ENCODE data around the gene MASP2.
"Not testable (repeated sequence)": the region's sequence is repeated elsewhere in the genome, so short reads cannot be mapped to it uniquely, and the experiment has no call there.

The MASP2 gene

DNA sequence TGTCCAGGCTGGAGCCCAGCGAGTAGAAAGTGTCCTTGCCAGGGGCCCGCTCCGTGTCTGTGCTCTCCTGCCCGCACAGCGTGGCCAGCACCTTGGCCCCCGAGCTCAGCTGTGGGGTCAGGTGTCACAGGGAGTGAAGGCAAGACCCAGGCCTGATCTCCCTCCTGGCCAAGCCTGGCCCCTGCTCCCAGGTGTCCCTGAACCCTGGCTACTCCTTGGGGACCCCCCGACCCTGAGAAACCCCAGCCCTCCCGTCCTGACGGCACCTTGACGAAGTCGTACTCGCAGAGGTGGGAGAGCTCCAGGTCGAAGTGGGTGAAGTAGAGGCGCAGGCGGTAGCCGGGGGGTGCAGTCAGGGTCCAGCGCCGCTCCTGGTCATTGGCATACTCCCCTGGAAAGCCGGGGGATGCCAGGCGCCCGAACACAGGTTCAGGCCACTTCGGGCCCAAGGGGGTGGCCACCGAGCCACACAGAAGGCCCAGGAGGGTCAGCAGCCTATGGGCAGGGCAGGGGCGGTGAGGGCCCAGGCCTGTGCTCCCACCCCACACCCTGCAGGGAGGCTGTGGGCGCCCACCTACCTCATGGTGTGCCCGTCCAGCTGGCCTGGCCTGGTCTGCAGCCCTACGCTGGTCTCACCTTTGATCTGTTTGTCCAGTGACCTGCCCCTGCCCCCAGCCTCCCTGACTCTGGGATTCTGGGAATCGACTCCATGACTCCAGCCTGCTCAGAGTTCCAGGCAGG, at the start of gene MASP2:
TSS of gene MASP2 (minus strand) at position 615 of the 741 bp plus-strand sequence. CDS start at position 583, 32 bp downstream.
- TF ChIP-seq ZNF274 (IDR thresholded peaks at IDR 0.05; ENCODE audit: low read depth, low read length): no peak
- no peak within 1 kb of the TSS for H3K4me3 ChIP-seq (ENCODE audit: low read length)

DNA sequence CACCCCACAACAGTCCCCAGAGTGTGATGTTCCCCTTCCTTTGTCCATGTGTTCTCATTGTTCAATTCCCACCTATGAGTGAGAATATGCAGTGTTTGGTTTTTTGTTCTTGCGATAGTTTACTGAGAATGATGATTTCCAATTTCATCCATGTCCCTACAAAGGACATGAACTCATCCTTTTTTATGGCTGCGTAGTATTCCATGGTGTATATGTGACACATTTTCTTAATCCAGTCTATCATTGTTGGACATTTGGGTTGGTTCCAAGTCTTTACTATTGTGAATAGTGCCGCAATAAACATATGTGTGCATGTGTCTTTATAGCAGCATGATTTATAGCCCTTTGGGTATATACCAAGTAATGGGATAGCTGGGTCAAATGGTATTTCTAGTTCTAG, 36.7 kb upstream of the MASP2 start:
- not testable (repeated sequence) for H3K4me3 ChIP-seq (ENCODE audit: low read length)

DNA sequence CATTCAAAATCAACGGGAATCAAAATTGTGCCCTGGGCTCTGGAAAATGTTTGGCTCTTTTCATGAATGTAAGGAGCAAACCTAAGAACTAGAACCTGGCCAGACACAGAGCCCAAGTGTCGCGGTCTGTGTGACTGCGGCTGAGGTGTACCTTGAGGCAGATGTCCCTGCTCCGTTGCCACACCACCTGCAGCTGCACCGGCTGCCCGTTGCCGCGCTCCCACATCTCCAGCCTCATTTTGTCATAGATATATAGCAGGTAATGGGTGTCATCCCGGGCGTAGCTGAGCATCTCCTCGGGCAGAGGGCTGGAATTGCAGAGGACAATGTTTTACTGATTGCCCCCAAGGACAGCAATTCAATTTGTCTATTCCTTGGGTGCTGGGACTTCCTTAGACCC, 33.9 kb upstream of the MASP2 start:
- no peak for TF ChIP-seq ZNF274 (IDR thresholded peaks at IDR 0.05; ENCODE audit: low read depth, low read length)
- no peak overlapping the region for H3K4me3 ChIP-seq (ENCODE audit: low read length)

DNA sequence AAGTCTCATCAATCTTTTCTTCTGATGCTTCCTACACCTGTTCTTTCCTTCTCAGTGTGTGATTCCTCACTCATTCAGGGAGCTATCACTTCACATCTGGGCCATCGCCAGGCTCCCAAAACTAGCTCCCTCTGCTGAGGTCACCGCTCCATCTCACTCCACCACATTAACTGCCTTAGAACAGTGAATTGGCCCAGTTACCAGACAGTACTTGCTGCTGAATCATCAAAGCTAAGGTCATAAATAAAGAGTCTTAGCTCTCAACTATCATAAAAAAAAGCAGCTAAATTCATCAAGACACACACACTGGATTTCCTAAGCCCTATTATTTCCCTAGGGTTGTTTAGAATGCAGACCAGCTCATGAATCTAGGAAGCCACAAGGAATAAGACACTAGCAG, 31.6 kb upstream of the MASP2 start:
- no peak overlapping the region for H3K4me3 ChIP-seq (ENCODE audit: low read length)

DNA sequence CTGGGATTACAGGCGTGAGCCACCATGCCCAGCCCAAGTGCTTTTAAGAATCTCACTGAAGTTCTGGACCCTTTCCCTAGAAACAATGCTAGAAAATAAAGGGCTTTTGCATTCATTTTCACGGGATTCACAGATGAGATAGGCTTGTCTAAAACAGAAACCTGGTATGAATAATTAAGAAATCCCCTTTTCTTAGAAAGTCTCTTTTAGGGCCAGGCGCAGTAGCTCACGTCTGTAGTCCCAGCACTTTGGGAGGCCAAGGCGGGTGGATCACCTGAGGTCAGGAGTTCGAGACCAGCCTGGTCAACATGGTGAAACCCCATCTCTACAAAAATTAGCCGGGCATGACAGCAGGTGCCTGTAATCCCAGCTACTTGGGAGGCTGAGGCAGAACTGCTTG, 26.4 kb upstream of the MASP2 start:
- H3K4me3 ChIP-seq (ENCODE audit: low read length): not testable (repeated sequence)

More for the DNA sequence above, 31.6 kb upstream of the MASP2 start:
- TF ChIP-seq ZNF274 (IDR thresholded peaks at IDR 0.05; ENCODE audit: low read depth, low read length): no peak

DNA sequence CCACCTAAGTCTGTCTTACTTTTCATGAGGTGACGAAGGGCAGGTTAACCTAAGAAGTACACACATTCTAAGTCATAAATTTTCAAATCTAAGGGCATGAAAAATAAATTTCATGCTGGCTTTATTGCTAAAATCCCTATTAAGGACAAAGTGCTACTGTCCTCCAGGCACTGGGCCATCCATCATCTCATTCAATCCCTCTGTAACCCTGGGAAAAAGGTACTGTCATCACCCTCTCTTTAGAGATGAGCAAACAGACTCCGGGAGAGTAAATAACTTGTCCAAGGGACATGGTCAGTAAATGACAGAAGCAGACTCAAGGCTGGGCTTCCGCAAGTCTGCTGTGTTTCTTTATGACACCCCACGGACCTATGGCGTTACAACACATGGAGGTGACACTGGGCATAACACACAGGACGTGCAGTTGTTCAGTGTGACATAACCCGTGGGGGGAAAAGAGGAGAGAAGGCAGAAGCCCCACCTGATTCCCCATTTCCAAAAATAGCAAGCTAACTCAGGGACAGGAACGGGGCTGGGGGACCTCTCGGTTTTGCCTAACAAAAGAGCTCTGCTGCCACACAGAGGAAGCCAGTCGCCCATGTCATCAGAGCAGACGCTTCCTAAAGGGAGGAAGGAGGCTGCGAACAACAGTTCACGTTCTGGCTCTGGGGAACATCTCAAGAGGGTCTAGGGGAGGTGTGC, 25.3 kb upstream of the MASP2 start:
- no peak for TF ChIP-seq ZNF274 (IDR thresholded peaks at IDR 0.05; ENCODE audit: low read depth, low read length)
- H3K4me3 ChIP-seq (ENCODE audit: low read length): no peak overlapping the region

DNA sequence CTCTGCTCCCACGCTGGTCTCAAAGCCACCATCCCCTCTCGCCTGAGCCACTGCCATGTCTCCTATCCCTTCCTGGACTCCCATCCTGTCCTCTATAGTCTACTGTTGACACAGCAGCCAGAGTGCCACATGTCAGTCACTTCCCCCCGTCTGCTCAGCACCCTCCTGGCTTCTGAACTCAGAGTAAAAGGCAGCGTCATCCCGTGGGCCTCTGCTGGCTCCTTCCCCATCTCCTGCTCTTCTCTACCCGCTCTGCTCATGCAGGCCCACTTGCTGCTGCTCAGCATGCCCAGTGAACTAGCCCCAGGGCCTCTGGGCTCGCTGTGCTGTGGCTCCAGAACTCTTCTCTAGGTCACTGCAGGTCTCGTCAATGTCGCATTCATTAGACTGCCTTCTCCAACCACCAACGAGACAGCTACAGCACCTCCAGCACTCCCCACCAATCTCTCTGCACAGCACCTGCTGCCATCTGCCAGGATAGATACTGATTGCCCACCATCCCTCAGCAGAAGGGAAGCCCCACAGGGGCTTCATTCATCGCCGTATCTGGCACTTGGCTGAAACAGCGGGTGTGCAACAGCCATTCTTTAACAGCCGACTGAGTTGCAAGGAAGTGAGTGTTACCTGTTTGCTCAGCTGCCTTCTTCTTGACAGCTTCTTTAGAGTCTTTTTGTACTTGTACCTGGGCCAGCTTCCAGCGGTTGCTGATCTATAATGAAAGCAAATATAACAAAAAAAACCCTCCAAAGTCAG, 24.6 kb upstream of the MASP2 start:
- TF ChIP-seq ZNF274 (IDR thresholded peaks at IDR 0.05; ENCODE audit: low read depth, low read length): no peak
- no peak overlapping the region for H3K4me3 ChIP-seq (ENCODE audit: low read length)

DNA sequence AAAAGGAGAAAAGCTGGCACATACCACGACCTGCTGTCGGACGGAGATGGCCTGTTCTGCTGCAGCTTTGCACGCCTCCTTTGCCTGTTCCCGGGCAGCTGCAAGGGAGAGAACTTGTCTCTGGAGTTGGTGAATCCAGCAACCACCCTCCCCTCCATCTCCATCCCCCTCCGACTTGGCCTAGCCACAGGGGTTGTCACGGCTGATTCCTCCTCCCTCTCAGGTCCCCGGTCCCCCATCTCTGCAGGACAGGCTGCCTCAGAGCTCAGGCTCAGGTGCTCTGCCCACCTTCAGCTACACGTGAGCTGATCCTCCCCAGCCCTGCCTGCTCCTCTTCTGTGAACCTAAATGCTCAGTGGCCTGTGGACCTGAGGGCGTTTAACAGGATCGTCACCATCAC, 23.8 kb upstream of the MASP2 start:
- H3K4me3 ChIP-seq (ENCODE audit: low read length): no peak overlapping the region
- TF ChIP-seq ZNF274 (IDR thresholded peaks at IDR 0.05; ENCODE audit: low read depth, low read length): no peak

DNA sequence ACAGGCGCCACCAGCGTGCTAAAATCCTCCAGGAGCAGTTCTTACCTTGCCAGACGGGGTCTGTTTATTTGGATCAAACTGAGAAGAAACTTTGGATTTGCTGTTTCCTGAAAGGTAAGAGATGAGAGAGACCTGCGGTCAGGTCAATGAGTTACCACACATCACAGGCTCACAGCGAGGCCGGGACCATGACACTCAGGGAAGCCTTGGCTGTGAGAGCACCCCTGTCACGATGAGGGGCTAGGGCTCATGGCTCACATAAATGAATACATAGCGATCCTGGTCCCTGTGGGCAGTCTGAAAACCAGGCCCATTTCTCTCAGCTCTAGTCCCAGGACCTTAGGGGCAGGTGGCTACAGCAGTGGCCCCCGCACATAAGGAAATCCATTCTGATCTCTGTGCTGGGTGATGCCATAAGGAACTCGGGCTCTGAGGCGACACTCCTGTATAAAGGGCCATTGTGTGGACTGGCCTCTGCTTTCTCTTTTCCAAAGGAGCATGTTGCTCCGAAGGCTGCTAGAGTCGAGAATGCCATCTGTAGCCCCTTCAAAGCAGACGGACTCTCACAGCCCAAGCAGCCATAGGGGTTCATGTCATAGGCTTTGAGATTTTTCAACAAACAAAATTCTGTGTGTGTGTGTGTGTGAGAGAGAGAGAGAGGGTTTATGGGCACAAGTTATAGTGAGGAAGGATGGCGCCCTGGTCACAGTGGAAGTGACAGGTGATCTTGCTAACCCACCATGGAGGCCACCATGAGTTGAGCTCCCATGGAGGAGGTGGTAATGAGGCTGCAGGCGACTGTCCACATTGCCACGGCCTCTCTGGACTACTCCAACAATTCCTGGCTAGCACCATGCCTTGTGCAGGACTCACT, 21.8 kb upstream of the MASP2 start:
- H3K4me3 ChIP-seq (ENCODE audit: low read length): no peak overlapping the region
- TF ChIP-seq ZNF274 (IDR thresholded peaks at IDR 0.05; ENCODE audit: low read depth, low read length): no peak

DNA sequence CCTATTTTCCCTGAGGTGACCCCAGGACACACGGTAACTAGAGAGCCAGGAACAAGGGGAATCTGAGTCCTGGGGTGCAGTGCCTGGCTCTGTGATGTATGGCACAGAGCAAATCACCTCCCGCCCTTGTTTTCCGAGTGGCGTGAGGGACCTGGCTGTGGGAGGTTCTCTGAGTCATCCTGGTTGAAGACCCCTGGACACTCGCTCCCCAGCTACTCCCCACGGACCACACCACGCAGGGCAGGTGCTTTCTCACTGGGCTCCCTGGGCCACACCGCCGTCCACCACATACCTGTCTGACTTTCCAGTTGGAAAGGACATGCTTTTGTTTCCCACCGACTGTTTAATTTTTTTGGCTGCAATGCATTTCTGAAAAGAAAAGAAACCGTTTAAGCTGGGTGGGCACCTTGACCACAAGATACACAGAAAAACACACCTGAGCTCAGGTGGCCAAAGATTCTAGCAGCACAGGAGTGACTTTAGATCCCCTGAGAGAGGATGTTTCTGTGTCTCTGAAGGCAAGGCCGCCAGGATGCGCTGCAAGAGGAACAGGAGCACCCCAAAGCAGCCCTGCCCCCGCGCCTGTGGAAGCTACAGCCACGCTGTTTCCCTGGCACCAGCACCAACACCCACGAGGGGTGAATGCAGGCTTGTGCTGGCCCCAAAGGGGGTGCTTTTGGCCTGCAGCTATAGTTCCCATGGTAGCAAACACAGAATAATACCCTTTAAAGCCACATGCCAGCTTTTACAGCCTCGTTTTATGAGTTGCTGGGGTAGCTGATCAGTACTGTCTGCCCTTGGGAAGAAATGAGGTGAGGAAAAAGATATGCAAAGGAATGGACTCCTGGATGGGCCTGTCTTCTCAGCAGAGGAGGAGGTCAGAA, 20.9 kb upstream of the MASP2 start:
- TF ChIP-seq ZNF274 (IDR thresholded peaks at IDR 0.05; ENCODE audit: low read depth, low read length): no peak
- no peak overlapping the region for H3K4me3 ChIP-seq (ENCODE audit: low read length)

DNA sequence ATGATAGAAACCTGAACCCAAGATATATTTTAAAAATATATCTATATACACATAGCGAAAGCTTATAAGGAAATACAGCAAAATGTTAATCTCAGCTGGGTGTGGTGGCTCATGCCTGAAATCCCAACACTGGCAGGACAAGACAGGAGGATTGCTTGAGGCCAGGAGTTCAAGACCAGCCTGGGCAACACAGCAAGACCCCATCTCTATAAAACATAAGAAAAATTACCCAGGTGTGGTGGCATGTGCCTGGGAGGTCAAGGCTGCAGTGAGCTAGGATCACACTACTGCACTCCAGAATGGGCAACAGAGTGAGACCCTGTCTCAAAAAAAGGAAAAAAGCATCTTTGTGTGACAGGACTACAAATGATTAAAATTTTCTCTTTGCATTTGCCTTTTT, 18.8 kb upstream of the MASP2 start:
- H3K4me3 ChIP-seq (ENCODE audit: low read length): no peak overlapping the region
- TF ChIP-seq ZNF274 (IDR thresholded peaks at IDR 0.05; ENCODE audit: low read depth, low read length): no peak

DNA sequence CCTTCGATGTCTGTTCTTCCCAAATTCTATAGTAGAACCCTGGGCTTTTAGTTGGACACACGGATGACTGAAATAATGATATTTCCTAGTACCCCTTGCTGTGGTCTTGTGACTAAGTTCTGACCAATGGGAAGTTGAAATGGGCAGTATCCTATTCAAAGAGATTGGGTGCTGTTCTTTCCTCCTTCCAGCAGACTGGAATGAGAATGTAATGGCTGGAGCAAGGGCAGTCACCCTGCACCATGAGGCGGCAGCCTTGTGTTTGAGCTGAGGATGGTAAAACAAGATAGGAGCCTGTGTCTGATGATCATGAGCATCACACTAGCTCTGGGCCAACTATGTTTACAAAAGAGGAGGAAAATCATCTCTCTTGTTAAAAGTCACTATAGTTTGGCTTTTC, 17.9 kb upstream of the MASP2 start:
- no peak for TF ChIP-seq ZNF274 (IDR thresholded peaks at IDR 0.05; ENCODE audit: low read depth, low read length)
- no peak overlapping the region for H3K4me3 ChIP-seq (ENCODE audit: low read length)

DNA sequence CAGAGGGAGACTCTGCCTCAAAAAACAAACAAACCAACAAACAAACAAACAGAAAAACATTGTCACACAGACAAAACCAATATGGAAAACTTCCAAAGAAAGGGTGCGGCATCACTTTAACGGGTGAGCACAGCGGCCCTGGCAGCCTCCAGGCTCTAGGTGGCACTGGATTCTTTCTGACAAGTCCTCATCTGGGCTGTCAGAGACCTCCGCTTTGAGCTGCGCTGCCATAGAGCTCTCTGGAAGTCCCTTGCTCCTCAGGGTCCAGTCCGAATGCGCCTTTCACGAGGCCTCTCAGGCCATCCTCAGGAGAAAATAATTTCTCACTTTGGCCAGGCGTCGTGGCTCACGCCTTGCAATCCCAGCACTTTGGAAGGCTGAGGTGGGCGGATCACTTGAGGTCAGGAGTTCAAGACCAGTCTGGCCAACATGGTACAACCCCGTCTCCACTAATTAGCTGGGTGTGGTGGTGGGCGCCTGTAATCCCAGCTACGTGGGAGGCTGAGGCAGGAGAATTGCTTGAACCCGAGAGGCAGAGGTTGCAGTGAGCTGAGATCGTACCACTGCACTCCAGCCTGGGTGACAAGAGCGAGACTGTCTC, 17.0 kb upstream of the MASP2 start:
- not testable (repeated sequence) for H3K4me3 ChIP-seq (ENCODE audit: low read length)

Data from GM08714 (cell line).